ENCODE measurements around the gene AUTS2.

AUTS2 gene

GRCh38 chr7:70341446-70341845, 743.2 kb downstream of the AUTS2 start:
- Mint-ChIP-seq H3K4me3 (no peak overlapping the region), H3K9me3 (ENCODE audit: low read depth) (no peaks in the 10 kb centered on the region), H3K27me3 (no peaks in the 10 kb centered on the region)

GRCh38 chr7:70343519-70343918, 745.2 kb downstream of the AUTS2 start:
- Mint-ChIP-seq H3K4me1 (ENCODE audit: low read depth) (peaks cover 3% of the 10 kb centered on the region), H3K27ac (no peak overlapping the region), H3K9me3 (ENCODE audit: low read depth) (no peaks in the 10 kb centered on the region), H3K36me3 (no peaks in the 10 kb centered on the region), H3K27me3 (no peaks in the 10 kb centered on the region), H3K4me3 (no peak overlapping the region)

More at GRCh38 chr7:70341446-70341845, 743.2 kb downstream of the AUTS2 start:
- Mint-ChIP-seq H3K27ac (no peak overlapping the region), H3K4me1 (ENCODE audit: low read depth) (no peaks in the 10 kb centered on the region), H3K36me3 (no peaks in the 10 kb centered on the region)

- no peaks in the 10 kb centered on the region for H3K36me3 Mint-ChIP-seq
Measured at GRCh38 chr7:70344726-70345125, 746.5 kb downstream of the AUTS2 start.

GRCh38 chr7:70346844-70347462, 748.7 kb downstream of the AUTS2 start:
- H3K4me3 Mint-ChIP-seq, result no peak overlapping the region
- H3K36me3 Mint-ChIP-seq, result no peaks in the 10 kb centered on the region
- H3K27me3 Mint-ChIP-seq, result no peaks in the 10 kb centered on the region
- H3K27ac Mint-ChIP-seq, result no peak overlapping the region
- H3K4me1 Mint-ChIP-seq (ENCODE audit: low read depth), result peaks cover 3% of the 10 kb centered on the region
- no peaks in the 10 kb centered on the region for H3K9me3 Mint-ChIP-seq (ENCODE audit: low read depth)

More at GRCh38 chr7:70344726-70345125, 746.5 kb downstream of the AUTS2 start:
- H3K4me1 Mint-ChIP-seq (ENCODE audit: low read depth), result peaks cover 3% of the 10 kb centered on the region
- H3K27ac Mint-ChIP-seq, result no peak overlapping the region
- H3K27me3 Mint-ChIP-seq, result no peaks in the 10 kb centered on the region
- H3K9me3 Mint-ChIP-seq (ENCODE audit: low read depth), result no peaks in the 10 kb centered on the region
- H3K4me3 Mint-ChIP-seq, result no peak overlapping the region

GRCh38 chr7:70347463-70348254, 749.4 kb downstream of the AUTS2 start:
- no peaks in the 10 kb centered on the region for H3K9me3 Mint-ChIP-seq (ENCODE audit: low read depth)
- no peak overlapping the region for H3K4me3 Mint-ChIP-seq
- H3K27me3 Mint-ChIP-seq, result no peaks in the 10 kb centered on the region
- peaks cover 3% of the 10 kb centered on the region for H3K4me1 Mint-ChIP-seq (ENCODE audit: low read depth)
- no peaks in the 10 kb centered on the region for H3K36me3 Mint-ChIP-seq
- H3K27ac Mint-ChIP-seq, result no peak overlapping the region

GRCh38 chr7:70349031-70349430, 750.8 kb downstream of the AUTS2 start:
- H3K27me3 Mint-ChIP-seq, result no peaks in the 10 kb centered on the region
- H3K4me3 Mint-ChIP-seq, result no peak overlapping the region
- no peaks in the 10 kb centered on the region for H3K9me3 Mint-ChIP-seq (ENCODE audit: low read depth)
- H3K36me3 Mint-ChIP-seq, result no peaks in the 10 kb centered on the region
- H3K4me1 Mint-ChIP-seq (ENCODE audit: low read depth), result peaks cover 3% of the 10 kb centered on the region
- H3K27ac Mint-ChIP-seq, result no peak overlapping the region

GRCh38 chr7:70349819-70350218, 751.5 kb downstream of the AUTS2 start:
- H3K4me3 Mint-ChIP-seq, result no peak overlapping the region
- no peaks in the 10 kb centered on the region for H3K27me3 Mint-ChIP-seq
- no peak overlapping the region for H3K27ac Mint-ChIP-seq
- H3K36me3 Mint-ChIP-seq, result no peaks in the 10 kb centered on the region
- no peaks in the 10 kb centered on the region for H3K9me3 Mint-ChIP-seq (ENCODE audit: low read depth)
- H3K4me1 Mint-ChIP-seq (ENCODE audit: low read depth), result peaks cover 5% of the 10 kb centered on the region

GRCh38 chr7:70352088-70352487, 753.8 kb downstream of the AUTS2 start:
- Mint-ChIP-seq H3K36me3 (no peaks in the 10 kb centered on the region), H3K4me3 (no peak overlapping the region), H3K27ac (no peak overlapping the region)

GRCh38 chr7:70352906-70353305, 754.6 kb downstream of the AUTS2 start:
- Mint-ChIP-seq H3K9me3 (ENCODE audit: low read depth) (no peaks in the 10 kb centered on the region), H3K36me3 (no peaks in the 10 kb centered on the region), H3K4me1 (ENCODE audit: low read depth) (peaks cover 3% of the 10 kb centered on the region), H3K27me3 (no peaks in the 10 kb centered on the region), H3K27ac (no peak overlapping the region), H3K4me3 (no peak overlapping the region)

More at GRCh38 chr7:70352088-70352487, 753.8 kb downstream of the AUTS2 start:
- no peaks in the 10 kb centered on the region for H3K27me3 Mint-ChIP-seq
- no peaks in the 10 kb centered on the region for H3K9me3 Mint-ChIP-seq (ENCODE audit: low read depth)
- peaks cover 5% of the 10 kb centered on the region for H3K4me1 Mint-ChIP-seq (ENCODE audit: low read depth)

- no peak overlapping the region for H3K27ac Mint-ChIP-seq
- H3K36me3 Mint-ChIP-seq, result no peaks in the 10 kb centered on the region
- H3K9me3 Mint-ChIP-seq (ENCODE audit: low read depth), result no peaks in the 10 kb centered on the region
- no peaks in the 10 kb centered on the region for H3K27me3 Mint-ChIP-seq
- H3K4me1 Mint-ChIP-seq (ENCODE audit: low read depth), result peaks cover 3% of the 10 kb centered on the region
- H3K4me3 Mint-ChIP-seq, result no peak overlapping the region
Measured at GRCh38 chr7:70353330-70353945, 755.2 kb downstream of the AUTS2 start.

GRCh38 chr7:70353946-70354335, 755.7 kb downstream of the AUTS2 start:
- H3K27me3 Mint-ChIP-seq, result no peaks in the 10 kb centered on the region
- H3K4me3 Mint-ChIP-seq, result no peak overlapping the region
- no peaks in the 10 kb centered on the region for H3K36me3 Mint-ChIP-seq
- H3K9me3 Mint-ChIP-seq (ENCODE audit: low read depth), result no peaks in the 10 kb centered on the region
- H3K27ac Mint-ChIP-seq, result no peak overlapping the region
- peaks cover 3% of the 10 kb centered on the region for H3K4me1 Mint-ChIP-seq (ENCODE audit: low read depth)

- Mint-ChIP-seq H3K4me1 (ENCODE audit: low read depth) (peaks cover 3% of the 10 kb centered on the region), H3K9me3 (ENCODE audit: low read depth) (no peaks in the 10 kb centered on the region), H3K4me3 (no peak overlapping the region), H3K36me3 (no peaks in the 10 kb centered on the region), H3K27ac (no peak overlapping the region), H3K27me3 (no peaks in the 10 kb centered on the region)
Measured at GRCh38 chr7:70354409-70355169, 756.3 kb downstream of the AUTS2 start.

GRCh38 chr7:70355198-70356020, 757.1 kb downstream of the AUTS2 start:
- H3K27me3 Mint-ChIP-seq, result no peaks in the 10 kb centered on the region
- no peak overlapping the region for H3K4me3 Mint-ChIP-seq
- H3K4me1 Mint-ChIP-seq (ENCODE audit: low read depth), result peaks cover 3% of the 10 kb centered on the region
- H3K9me3 Mint-ChIP-seq (ENCODE audit: low read depth), result no peaks in the 10 kb centered on the region
- no peaks in the 10 kb centered on the region for H3K36me3 Mint-ChIP-seq
- no peak overlapping the region for H3K27ac Mint-ChIP-seq

- Mint-ChIP-seq H3K9me3 (ENCODE audit: low read depth) (no peaks in the 10 kb centered on the region), H3K36me3 (no peaks in the 10 kb centered on the region), H3K27ac (no peak overlapping the region), H3K4me3 (no peak overlapping the region), H3K27me3 (no peaks in the 10 kb centered on the region), H3K4me1 (ENCODE audit: low read depth) (peaks cover 3% of the 10 kb centered on the region)
Measured at GRCh38 chr7:70356085-70356786, 758.0 kb downstream of the AUTS2 start.
